ENCODE results near the gene ING5. TPM values are rescaled to one million over a fixed set of nuclear protein-coding genes. Genes with fewer than 3 reads are reported as not detected.

ING5 gene
- total RNA-seq, 6 donors from 2014 or later, result 20.2 to 181 (median 41.5) TPM

DNA sequence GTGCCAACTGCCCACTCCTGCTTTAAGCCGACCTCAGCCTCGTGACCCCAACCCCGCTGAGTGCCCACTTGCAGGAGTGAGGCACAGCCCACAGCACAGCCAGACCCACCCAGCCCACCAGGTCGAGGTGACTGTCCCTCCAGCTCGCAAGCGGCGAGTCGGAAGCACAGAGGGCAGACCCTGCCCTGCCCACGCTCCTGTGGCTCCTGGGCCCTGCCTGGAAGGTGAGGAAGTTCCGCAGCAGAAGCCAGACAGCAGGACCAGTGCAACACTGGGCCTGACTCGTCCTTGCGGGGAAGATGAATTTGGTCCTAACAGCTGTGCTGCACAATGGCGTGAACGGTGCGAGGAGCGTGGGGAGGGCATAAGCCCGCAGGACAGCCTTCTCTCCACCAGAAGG, 25.2 kb upstream of the ING5 start:
- TF ChIP-seq EP300 (IDR thresholded peaks at IDR 0.05), result no peak
- TF ChIP-seq, protein P1, sequence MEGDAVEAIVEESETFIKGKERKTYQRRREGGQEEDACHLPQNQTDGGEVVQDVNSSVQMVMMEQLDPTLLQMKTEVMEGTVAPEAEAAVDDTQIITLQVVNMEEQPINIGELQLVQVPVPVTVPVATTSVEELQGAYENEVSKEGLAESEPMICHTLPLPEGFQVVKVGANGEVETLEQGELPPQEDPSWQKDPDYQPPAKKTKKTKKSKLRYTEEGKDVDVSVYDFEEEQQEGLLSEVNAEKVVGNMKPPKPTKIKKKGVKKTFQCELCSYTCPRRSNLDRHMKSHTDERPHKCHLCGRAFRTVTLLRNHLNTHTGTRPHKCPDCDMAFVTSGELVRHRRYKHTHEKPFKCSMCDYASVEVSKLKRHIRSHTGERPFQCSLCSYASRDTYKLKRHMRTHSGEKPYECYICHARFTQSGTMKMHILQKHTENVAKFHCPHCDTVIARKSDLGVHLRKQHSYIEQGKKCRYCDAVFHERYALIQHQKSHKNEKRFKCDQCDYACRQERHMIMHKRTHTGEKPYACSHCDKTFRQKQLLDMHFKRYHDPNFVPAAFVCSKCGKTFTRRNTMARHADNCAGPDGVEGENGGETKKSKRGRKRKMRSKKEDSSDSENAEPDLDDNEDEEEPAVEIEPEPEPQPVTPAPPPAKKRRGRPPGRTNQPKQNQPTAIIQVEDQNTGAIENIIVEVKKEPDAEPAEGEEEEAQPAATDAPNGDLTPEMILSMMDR (IDR thresholded peaks at IDR 0.05), result no peak
- no peak for TF ChIP-seq POLR2A (IDR thresholded peaks at IDR 0.05)
- no peak for TF ChIP-seq POLR2AphosphoS5 (IDR thresholded peaks at IDR 0.05)

DNA sequence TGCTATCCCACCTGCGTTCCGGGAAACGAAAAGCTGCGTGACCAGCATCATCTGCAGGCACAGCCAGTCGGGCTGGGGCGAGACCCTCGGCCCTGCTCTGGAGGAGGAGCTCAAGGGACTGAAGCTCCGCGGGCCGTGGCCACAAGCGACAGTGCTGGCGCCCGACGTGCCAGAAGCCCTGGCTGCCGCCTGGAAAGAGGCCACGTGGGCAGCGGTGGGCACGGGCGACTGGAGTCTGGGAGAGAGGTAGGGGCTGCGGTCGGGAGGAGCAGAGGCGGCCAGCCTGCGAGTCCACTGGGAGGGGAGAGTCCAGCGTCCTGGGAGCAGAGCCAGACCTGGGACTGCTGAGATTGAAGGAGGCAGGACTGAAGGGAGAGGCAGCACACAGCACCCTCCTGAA, 24.4 kb upstream of the ING5 start:
- no peak for ATAC-seq (ENCODE audit: low FRiP score in 2 of 2)
- Histone ChIP-seq H3K4me3 (no peak overlapping the region), H3K4me1 (no peaks in the 10 kb centered on the region), H3K36me3 (peaks cover 6 to 74% (median 40%) of the 10 kb centered on the region in 4 donors), H3K27ac (no peak overlapping the region), H3K9me3 (no peaks in the 10 kb centered on the region), H3K27me3 (no peaks in the 10 kb centered on the region)
- 91 to 96% methylated on average over 17 to 24 of the region's 24 CpGs for WGBS, 2 donors
- peak in 1 of 2 donors; percentile 82 for DNase-seq
- TF ChIP-seq POLR2A (IDR thresholded peaks at IDR 0.05) (no peak), EP300 (IDR thresholded peaks at IDR 0.05) (no peak), POLR2AphosphoS5 (IDR thresholded peaks at IDR 0.05) (no peak)
- TF ChIP-seq, protein P1 (IDR thresholded peaks at IDR 0.05), result no peak

More for the DNA sequence above, 25.2 kb upstream of the ING5 start:
- Histone ChIP-seq H3K9me3 (no peaks in the 10 kb centered on the region), H3K4me1 (no peaks in the 10 kb centered on the region), H3K27ac (no peak overlapping the region), H3K4me3 (no peak overlapping the region), H3K27me3 (no peaks in the 10 kb centered on the region), H3K36me3 (peaks cover 6 to 74% (median 46%) of the 10 kb centered on the region in 4 donors)
- DNase-seq (peak in 1 of 2 donors; percentile 65), ATAC-seq (ENCODE audit: low FRiP score in 2 of 2) (no peak)
- WGBS, 2 donors, result 93 to 95% methylated on average over 5 to 13 of the region's 17 CpGs

DNA sequence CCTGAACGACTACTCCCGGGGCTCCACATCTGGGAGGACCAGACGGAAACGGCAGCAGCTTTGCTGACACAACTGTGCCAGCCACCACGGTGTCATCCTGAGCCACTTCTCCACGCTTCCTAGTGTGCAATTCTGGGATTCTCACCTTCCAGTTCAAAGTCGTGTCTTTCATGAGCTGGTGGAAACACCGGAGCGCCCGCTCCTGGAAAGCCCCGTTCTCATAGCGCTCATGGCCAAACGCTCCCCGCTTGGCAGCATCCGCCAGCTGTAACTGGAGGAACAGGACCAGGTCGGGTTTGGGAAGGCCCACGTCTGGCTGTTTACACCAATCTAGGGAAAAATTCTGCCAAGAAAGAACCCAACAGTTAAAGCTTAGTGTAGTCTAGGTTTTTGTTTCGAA, 23.5 kb upstream of the ING5 start:
- TF ChIP-seq EP300 (IDR thresholded peaks at IDR 0.05) (no peak), POLR2A (IDR thresholded peaks at IDR 0.05) (no peak), POLR2AphosphoS5 (IDR thresholded peaks at IDR 0.05) (no peak)
- TF ChIP-seq, protein P1 (IDR thresholded peaks at IDR 0.05), result no peak
- no peaks in the 10 kb centered on the region for H3K27me3 ChIP-seq
- no peaks in the 10 kb centered on the region for H3K9me3 ChIP-seq
- H3K4me1 ChIP-seq, result no peaks in the 10 kb centered on the region
- H3K4me3 ChIP-seq, result no peak overlapping the region
- peaks cover 6 to 75% (median 34%) of the 10 kb centered on the region in 4 donors for H3K36me3 ChIP-seq
- ATAC-seq (ENCODE audit: low FRiP score in 2 of 2), result no peak
- no peak for DNase-seq
- no peak overlapping the region for H3K27ac ChIP-seq
- WGBS, 2 donors, result 94 to 95% methylated on average over 14 to 18 of the region's 18 CpGs

- TF ChIP-seq EP300 (IDR thresholded peaks at IDR 0.05), result no peak
- TF ChIP-seq POLR2A (IDR thresholded peaks at IDR 0.05), result no peak
- no peak for TF ChIP-seq POLR2AphosphoS5 (IDR thresholded peaks at IDR 0.05)
- TF ChIP-seq, protein P1 (IDR thresholded peaks at IDR 0.05), result no peak
- peaks cover 6 to 74% (median 33%) of the 10 kb centered on the region in 4 donors for H3K36me3 ChIP-seq
- WGBS, 2 donors, result 91 to 92% methylated on average over 22 of the region's 22 CpGs
- no peaks in the 10 kb centered on the region for H3K27me3 ChIP-seq
- no peaks in the 10 kb centered on the region for H3K9me3 ChIP-seq
- H3K4me1 ChIP-seq, result no peaks in the 10 kb centered on the region
- ATAC-seq (ENCODE audit: low FRiP score in 2 of 2) (no peak), DNase-seq (no peak)
- no peak overlapping the region for H3K4me3 ChIP-seq
- H3K27ac ChIP-seq, result no peak overlapping the region
Observed at GRCh38 chr2:241678784-241679540, 22.9 kb upstream of the ING5 start.

DNA sequence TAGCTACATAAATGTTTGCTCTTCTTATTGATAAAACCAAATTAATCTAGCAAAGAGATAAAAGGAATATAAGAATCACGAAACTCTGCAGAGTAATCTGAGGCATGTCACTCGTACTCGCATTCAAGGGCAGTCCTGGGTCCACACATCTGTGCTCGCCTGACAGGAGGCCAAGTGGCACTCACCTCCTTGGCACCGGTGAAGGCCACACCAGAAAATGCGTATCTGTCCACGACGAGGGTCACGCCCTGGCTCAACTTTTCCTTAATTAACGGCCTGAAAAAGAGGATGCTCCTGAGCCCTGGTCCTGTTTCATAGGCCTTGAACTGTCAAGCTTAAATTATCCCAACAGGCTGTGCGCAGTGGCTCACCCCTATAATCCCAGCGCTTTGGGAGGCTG, 21.8 kb upstream of the ING5 start:
- H3K27me3 ChIP-seq, result no peaks in the 10 kb centered on the region
- H3K27ac ChIP-seq, result no peak overlapping the region
- H3K4me3 ChIP-seq, result no peak overlapping the region
- peaks cover 6 to 74% (median 34%) of the 10 kb centered on the region in 4 donors for H3K36me3 ChIP-seq
- DNase-seq, result no peak
- WGBS, 2 donors, result 94% methylated on average over 12 of the region's 12 CpGs
- H3K4me1 ChIP-seq, result no peaks in the 10 kb centered on the region
- no peak for TF ChIP-seq EP300 (IDR thresholded peaks at IDR 0.05)
- TF ChIP-seq POLR2A (IDR thresholded peaks at IDR 0.05), result no peak
- TF ChIP-seq POLR2AphosphoS5 (IDR thresholded peaks at IDR 0.05), result no peak
- TF ChIP-seq, protein P1 (IDR thresholded peaks at IDR 0.05), result no peak
- no peak for ATAC-seq (ENCODE audit: low FRiP score in 2 of 2)
- no peaks in the 10 kb centered on the region for H3K9me3 ChIP-seq
